Mononuclear cell (primary cell): ENCODE data around the gene PNLDC1. TPM values are rescaled to one million over a fixed set of nuclear protein-coding genes. Genes with fewer than 3 reads are reported as not detected.
"Not testable (repeated sequence)": the region's sequence is repeated elsewhere in the genome, so short reads cannot be mapped to it uniquely, and the experiment has no call there.

Experiments
- H3K27me3 ChIP-seq: 2 replicates; pipeline ENCODE4 v1.6.0; 2011; ENCODE audit warnings: low read length, control low read depth; ENCODE audit not compliant: insufficient read depth
- H3K4me1 ChIP-seq: 2 replicates; pipeline ENCODE4 v1.5.1; 2011; ENCODE audit warnings: mild to moderate bottlenecking, low read length, control low read depth; ENCODE audit not compliant: insufficient read depth
- H3K4me3 ChIP-seq: 2 replicates; pipeline ENCODE4 v1.5.1; 2011; ENCODE audit warnings: mild to moderate bottlenecking, low read length, moderate library complexity
- H3K9me3 ChIP-seq: 2 replicates; pipeline ENCODE4 v1.5.1; 2011; ENCODE audit warnings: low read depth, mild to moderate bottlenecking, control low read depth, low read length
- total RNA-seq: library from RNA; depleted of rRNA; stranded (reverse); fragments of >200 nt; gene quantifications from one replicate; pipeline ENCODE4 v1.2.3, GENCODE V29; 2012

The PNLDC1 gene
- total RNA-seq, 1 donor = 0.10 TPM

GRCh38 chr6:159804504-159804903 is 4.4 kb downstream of the PNLDC1 start:
- Histone ChIP-seq H3K9me3 (no peaks in the 10 kb centered on the region), H3K4me1 (peaks cover 10% of the 10 kb centered on the region), H3K4me3 (no peak overlapping the region), H3K27me3 (no peaks in the 10 kb centered on the region)

- H3K9me3 ChIP-seq = no peaks in the 10 kb centered on the region
- no peaks in the 10 kb centered on the region for H3K27me3 ChIP-seq
Measured at GRCh38 chr6:159805440-159806020, 5.5 kb downstream of the PNLDC1 start.

GRCh38 chr6:159806021-159806458 is 6.0 kb downstream of the PNLDC1 start:
- H3K4me1 ChIP-seq = peaks cover 10% of the 10 kb centered on the region
- H3K27me3 ChIP-seq = no peaks in the 10 kb centered on the region
- no peaks in the 10 kb centered on the region for H3K9me3 ChIP-seq
- no peak overlapping the region for H3K4me3 ChIP-seq

More at GRCh38 chr6:159805440-159806020, 5.5 kb downstream of the PNLDC1 start:
- H3K4me1 ChIP-seq = peaks cover 10% of the 10 kb centered on the region
- H3K4me3 ChIP-seq = no peak overlapping the region

GRCh38 chr6:159807150-159807858 is 7.2 kb downstream of the PNLDC1 start:
- no peak overlapping the region for H3K4me3 ChIP-seq
- H3K9me3 ChIP-seq = no peaks in the 10 kb centered on the region
- H3K27me3 ChIP-seq = no peaks in the 10 kb centered on the region
- H3K4me1 ChIP-seq = peaks cover 4% of the 10 kb centered on the region

- no peaks in the 10 kb centered on the region for H3K27me3 ChIP-seq
- no peak overlapping the region for H3K4me3 ChIP-seq
- H3K4me1 ChIP-seq = peaks cover 4% of the 10 kb centered on the region
- H3K9me3 ChIP-seq = no peaks in the 10 kb centered on the region
Measured at GRCh38 chr6:159808647-159809046, 8.6 kb downstream of the PNLDC1 start.

- H3K27me3 ChIP-seq = no peaks in the 10 kb centered on the region
- peaks cover 4% of the 10 kb centered on the region for H3K4me1 ChIP-seq
- no peaks in the 10 kb centered on the region for H3K9me3 ChIP-seq
- no peak overlapping the region for H3K4me3 ChIP-seq
Measured at GRCh38 chr6:159809149-159809548, 9.1 kb downstream of the PNLDC1 start.

GRCh38 chr6:159813781-159814180 is 13.7 kb downstream of the PNLDC1 start:
- H3K4me1 ChIP-seq = no peaks in the 10 kb centered on the region
- H3K27me3 ChIP-seq = no peaks in the 10 kb centered on the region
- H3K4me3 ChIP-seq = no peak overlapping the region
- no peaks in the 10 kb centered on the region for H3K9me3 ChIP-seq

GRCh38 chr6:159815410-159815809 is 15.3 kb downstream of the PNLDC1 start:
- no peaks in the 10 kb centered on the region for H3K27me3 ChIP-seq
- H3K9me3 ChIP-seq = no peaks in the 10 kb centered on the region
- peaks cover 10% of the 10 kb centered on the region for H3K4me1 ChIP-seq
- H3K4me3 ChIP-seq = no peak overlapping the region

- H3K4me3 ChIP-seq, H3K27me3 ChIP-seq, H3K9me3 ChIP-seq: not testable (repeated sequence)
- peaks cover 22% of the 10 kb centered on the region for H3K4me1 ChIP-seq
Measured at GRCh38 chr6:159816775-159817174, 16.7 kb downstream of the PNLDC1 start.

- Histone ChIP-seq H3K27me3 (no peaks in the 10 kb centered on the region), H3K4me1 (peaks cover 22% of the 10 kb centered on the region), H3K9me3 (no peaks in the 10 kb centered on the region), H3K4me3 (no peak overlapping the region)
Measured at GRCh38 chr6:159817951-159818739, 18.1 kb downstream of the PNLDC1 start.

GRCh38 chr6:159819098-159819497 is 19.0 kb downstream of the PNLDC1 start:
- Histone ChIP-seq H3K4me3 (no peak overlapping the region), H3K27me3 (no peaks in the 10 kb centered on the region), H3K9me3 (no peaks in the 10 kb centered on the region), H3K4me1 (peaks cover 22% of the 10 kb centered on the region)

GRCh38 chr6:159819932-159820640 is 20.0 kb downstream of the PNLDC1 start:
- Histone ChIP-seq H3K4me1 (peaks cover 22% of the 10 kb centered on the region), H3K9me3 (no peaks in the 10 kb centered on the region), H3K27me3 (no peaks in the 10 kb centered on the region), H3K4me3 (no peak overlapping the region)

- Histone ChIP-seq H3K4me3 (no peak overlapping the region), H3K27me3 (no peaks in the 10 kb centered on the region), H3K9me3 (no peaks in the 10 kb centered on the region), H3K4me1 (peaks cover 22% of the 10 kb centered on the region)
Measured at GRCh38 chr6:159821122-159821521, 21.0 kb downstream of the PNLDC1 start.

- no peak overlapping the region for H3K4me3 ChIP-seq
- H3K9me3 ChIP-seq = no peaks in the 10 kb centered on the region
- H3K27me3 ChIP-seq = no peaks in the 10 kb centered on the region
- H3K4me1 ChIP-seq = peaks cover 22% of the 10 kb centered on the region
Measured at GRCh38 chr6:159821726-159822125, 21.6 kb downstream of the PNLDC1 start.

GRCh38 chr6:159823953-159824352 is 23.9 kb downstream of the PNLDC1 start:
- Histone ChIP-seq H3K27me3 (no peaks in the 10 kb centered on the region), H3K4me3 (no peak overlapping the region), H3K9me3 (no peaks in the 10 kb centered on the region), H3K4me1 (peaks cover 23% of the 10 kb centered on the region)
